GM12864 (cell line): ENCODE data around the gene DNASE1L1.
A peak's percentile ranks its signal among the peaks of the same experiment; 100 is the strongest.

Experiments
- DNase-seq: peaks from one replicate; pipeline ENCODE4 v3.0.0-alpha.2; 2011; ENCODE audit warnings: low read depth
- H3K4me3 ChIP-seq: 2 replicates; pipeline ENCODE4 v1.5.1; 2011; ENCODE audit warnings: mild to moderate bottlenecking, low read depth, low read length, control low read depth
- TF ChIP-seq, protein P1 (sequence below): IDR thresholded peaks from 2 replicates; pipeline ENCODE4 v1.5.1; 2011; ENCODE audit warnings: low read depth, mild to moderate bottlenecking, moderate library complexity, low read length, control low read depth, inconsistent platforms; ENCODE audit errors: missing control alignments

Gene DNASE1L1

DNA sequence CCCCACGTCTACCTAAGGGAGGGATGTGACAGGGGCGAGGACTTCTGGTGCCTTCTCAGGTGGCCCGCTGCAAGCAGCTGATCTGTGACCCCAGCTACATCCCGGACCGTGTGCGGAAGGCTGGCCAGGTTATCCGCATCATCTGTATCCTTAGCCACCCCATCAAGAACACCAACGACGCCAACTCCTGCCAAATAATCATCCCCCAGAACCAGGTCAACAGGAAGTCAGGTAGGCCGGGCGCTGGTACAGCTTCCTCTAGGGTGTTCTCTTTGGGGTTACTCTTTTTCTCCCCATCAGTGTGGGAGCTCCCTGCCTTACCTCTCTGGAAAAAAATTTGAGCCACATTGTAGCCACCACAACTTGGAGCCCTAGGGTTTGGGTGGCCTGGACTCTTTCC lies 32.5 kb upstream of the DNASE1L1 start:
- no peak overlapping the region for H3K4me3 ChIP-seq

DNA sequence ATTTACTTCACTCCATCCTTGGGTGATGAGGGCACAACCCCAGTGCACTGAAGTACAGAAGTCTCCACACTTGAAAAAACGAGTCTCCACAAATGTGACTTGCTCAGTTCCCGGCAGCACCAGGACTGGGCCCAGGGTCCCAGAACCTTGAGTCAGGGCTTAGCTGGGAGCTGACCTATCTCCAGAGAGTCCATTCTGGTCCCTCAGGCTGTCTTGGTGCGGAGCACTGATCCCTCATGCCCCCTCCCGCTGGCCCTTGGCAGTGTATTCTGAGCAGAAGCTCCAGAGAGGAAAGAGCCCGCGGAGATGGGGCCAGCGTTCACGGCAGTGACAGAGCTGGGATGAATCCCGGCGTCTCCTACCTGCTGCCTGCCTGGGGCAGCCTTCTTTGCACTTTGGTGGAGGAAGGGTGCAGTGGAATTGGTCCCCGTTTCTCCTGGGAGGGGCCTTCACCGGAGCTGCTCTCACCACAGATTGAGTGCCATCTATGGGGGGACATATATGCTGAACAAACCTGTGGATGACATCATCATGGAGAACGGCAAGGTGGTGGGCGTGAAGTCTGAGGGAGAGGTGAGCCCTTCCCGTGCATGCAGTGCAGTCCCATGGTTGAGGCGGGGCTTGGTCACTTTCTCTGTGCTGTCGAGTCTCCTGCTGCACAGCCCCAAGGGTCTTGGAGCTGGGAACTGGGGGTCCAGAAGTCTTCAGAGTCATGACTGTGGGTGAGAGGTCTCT lies 31.7 kb upstream of the DNASE1L1 start:
- TF ChIP-seq, protein P1, sequence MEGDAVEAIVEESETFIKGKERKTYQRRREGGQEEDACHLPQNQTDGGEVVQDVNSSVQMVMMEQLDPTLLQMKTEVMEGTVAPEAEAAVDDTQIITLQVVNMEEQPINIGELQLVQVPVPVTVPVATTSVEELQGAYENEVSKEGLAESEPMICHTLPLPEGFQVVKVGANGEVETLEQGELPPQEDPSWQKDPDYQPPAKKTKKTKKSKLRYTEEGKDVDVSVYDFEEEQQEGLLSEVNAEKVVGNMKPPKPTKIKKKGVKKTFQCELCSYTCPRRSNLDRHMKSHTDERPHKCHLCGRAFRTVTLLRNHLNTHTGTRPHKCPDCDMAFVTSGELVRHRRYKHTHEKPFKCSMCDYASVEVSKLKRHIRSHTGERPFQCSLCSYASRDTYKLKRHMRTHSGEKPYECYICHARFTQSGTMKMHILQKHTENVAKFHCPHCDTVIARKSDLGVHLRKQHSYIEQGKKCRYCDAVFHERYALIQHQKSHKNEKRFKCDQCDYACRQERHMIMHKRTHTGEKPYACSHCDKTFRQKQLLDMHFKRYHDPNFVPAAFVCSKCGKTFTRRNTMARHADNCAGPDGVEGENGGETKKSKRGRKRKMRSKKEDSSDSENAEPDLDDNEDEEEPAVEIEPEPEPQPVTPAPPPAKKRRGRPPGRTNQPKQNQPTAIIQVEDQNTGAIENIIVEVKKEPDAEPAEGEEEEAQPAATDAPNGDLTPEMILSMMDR, result no peak
- no peak for DNase-seq
- H3K4me3 ChIP-seq, result no peak overlapping the region

More for the DNA sequence above, 32.5 kb upstream of the DNASE1L1 start:
- DNase-seq, result no peak
- TF ChIP-seq, protein P1, result no peak

DNA sequence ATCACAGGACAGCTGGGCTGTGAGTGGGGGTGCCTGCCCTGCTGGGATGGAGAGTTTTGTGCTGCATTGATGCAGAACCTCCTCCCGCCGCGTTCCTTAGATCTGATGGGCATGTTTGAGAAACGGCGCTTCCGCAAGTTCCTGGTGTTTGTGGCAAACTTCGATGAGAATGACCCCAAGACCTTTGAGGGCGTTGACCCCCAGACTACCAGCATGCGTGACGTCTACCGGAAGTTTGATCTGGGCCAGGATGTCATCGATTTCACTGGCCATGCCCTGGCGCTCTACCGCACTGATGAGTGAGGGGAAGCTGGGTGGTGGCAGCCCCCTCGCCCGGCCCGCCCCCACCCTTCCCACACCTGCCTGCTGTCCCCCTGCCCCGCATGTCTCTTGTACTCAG lies 30.8 kb upstream of the DNASE1L1 start:
- no peak overlapping the region for H3K4me3 ChIP-seq
- no peak for DNase-seq
- TF ChIP-seq, protein P1, result no peak

DNA sequence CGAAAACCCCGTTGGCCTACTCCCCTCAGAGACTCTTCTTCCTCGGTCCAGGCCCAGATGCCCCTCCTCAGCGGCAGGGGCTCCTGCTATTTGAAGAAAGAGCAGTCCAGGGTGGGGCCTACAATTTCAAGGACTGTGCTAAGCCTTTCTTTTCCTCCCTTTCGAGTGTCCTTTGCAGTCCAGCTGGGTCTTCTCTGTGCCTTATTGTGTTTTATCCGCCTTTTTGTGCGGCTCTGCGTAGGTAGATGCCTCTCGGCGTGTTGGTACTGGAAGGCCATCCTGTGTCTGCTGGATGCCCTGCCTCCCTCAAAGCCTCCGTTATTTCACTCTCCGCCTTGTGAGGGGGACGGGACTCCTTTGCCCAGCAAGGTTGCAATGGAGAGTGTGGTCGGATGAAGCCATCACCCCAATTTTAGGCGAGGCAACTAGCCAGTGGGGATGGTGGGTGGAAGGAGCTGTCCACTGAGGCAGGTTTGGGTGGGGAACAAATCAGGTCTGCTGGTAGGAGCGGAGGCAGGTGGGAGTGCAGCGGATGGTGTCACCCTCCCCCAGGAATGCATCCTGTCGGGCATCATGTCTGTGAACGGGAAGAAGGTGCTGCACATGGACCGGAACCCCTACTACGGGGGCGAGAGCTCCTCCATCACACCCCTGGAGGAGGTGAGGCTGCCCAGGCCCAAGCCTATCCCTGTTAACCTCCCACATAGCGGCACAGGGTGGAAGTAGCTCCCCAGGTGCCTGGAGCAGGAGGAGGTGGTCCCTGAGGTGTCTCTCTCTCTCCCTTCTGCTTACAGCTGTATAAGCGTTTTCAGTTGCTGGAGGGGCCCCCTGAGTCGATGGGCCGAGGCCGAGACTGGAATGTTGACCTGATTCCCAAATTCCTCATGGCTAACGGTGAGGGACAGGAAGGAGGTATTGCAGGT lies 29.2 kb upstream of the DNASE1L1 start:
- no peak for DNase-seq
- TF ChIP-seq, protein P1, result no peak

DNA sequence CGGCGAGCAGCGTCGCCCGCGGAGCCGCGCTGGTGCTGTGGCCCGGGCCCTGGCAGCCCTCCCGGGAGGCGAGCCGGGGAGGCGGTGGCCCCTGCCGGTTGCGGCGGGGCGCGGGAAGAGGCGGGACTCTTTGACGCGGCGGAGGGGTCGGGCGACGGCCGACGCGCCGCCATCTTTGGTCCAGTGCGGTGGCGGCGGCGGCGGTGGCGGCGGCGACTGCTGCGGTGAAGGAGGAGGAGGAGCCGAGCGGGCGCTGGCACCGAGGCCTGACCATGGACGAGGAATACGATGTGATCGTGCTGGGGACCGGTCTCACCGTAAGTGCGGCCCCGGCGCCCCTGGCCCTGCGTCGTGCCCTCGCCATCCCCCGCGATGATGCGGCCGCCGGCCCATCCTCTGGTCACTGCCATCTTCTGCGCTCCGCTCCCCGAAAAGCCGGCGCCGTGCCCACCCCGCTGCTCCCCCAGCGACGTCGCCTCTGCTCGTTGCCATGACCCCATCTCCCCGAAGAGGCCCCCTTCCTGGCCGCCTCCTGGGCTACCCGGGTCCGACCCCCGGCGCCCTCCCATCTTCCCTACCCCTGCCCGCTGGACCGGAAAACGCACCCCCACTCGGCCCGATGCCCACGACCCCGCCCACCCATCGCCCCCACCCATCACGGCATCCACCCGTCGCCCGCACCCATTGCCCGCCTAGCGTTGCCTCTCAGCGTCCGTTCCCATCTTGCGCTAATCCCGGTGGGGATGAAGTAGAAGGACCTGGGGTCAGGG lies 28.1 kb upstream of the DNASE1L1 start, which contains the start of gene GDI1:
GDI1 (plus strand) TSS at position 172 of the 770 bp plus-strand sequence; CDS start at position 273, 101 bp downstream.
- TF ChIP-seq, protein P1, result no peak
- DNase-seq, result no peak
- H3K4me3 ChIP-seq, result peak within 1 kb of the TSS; percentile 55

More for the DNA sequence above, 29.2 kb upstream of the DNASE1L1 start:
- H3K4me3 ChIP-seq, result peak overlapping the region; percentile 55

DNA sequence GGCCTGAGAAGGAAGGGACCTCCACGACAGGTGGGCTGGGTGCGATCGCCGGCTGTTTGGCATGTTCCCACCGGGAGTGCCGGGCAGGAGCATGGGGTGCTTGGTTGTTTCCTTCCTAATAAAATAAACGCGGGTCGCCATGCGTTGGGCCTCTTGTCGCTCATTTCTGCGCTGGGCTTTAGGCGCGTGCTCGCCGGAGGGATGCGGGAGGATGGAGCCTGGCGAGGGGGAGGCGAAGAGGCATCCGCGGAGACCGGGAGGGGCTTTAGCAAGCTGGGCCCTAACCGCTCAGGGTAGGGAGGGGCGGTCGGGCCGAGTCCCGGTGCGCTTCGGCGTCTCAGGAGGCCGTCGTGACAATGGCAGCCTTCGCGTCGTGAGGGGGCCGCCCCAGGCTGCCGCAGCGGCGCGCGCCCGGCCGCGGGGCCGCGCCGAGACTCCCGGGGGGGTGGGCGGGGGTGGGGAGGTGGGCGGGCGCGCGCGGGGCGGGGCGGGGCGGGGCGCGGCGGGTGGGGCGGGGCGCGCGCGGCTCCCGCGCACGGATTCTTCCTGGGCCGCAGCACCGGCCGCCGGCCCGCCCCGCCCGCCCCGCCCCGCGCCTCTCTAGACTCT lies 27.4 kb upstream of the DNASE1L1 start:
- TF ChIP-seq, protein P1, result no peak
- no peak for DNase-seq
- peak overlapping the region; percentile 55 for H3K4me3 ChIP-seq
